ENCODE results near the gene RNLS.

GRCh38 chr10:88261152-88261551 lies 322.0 kb downstream of the RNLS start:
- TF ChIP-seq CTCF (IDR thresholded peaks at IDR 0.05) (no peak), POLR2A (IDR thresholded peaks at IDR 0.05) (no peak)
